ENCODE results near the gene ARHGAP26.
"Not testable (repeated sequence)": the region's sequence is repeated elsewhere in the genome, so short reads cannot be mapped to it uniquely, and the experiment has no call there.

The ARHGAP26 gene

DNA sequence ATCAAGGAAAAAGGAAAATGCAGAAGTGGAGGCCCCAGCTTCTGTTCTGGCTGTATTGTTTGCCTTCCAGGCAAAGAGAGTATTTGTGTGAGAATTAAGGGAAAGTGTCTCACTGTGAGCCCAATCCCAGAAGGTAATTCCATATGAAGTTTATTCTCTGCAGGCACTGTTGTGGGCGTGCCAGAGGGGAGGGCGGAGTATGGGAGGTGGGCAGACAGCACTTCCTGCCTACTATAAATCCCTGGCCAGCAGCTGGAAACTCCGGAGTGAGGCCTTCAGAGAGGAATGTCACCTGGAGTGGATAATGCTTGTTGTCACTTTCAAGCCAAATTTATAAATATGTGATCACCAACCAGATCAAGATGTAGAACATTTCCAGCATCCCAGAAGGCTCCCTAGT is 209.5 kb downstream of the ARHGAP26 start:
- DNase-seq (ENCODE audit: low read depth in 2 of 2, low spot score in 1 of 2): no peak

DNA sequence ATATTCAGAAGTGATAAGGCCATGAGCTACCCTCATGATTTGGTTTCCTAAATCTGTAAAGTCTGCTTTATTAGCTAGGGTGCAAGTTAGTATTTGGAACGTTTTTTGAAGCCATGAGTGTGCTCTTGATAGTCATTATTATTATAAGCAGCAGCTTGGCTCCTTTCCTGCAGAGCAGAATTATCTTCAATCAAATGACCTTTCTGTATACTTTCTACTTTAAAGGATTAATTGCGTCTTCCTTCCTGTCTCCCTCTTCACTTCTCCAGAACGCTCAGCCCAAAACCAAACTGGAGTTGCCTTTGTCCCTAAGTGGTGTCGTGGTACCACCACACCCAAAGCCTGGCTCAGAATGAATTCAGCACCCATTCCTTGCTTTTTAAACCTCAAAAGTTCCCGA is 211.3 kb downstream of the ARHGAP26 start:
- DNase-seq (ENCODE audit: low read depth in 2 of 2, low spot score in 1 of 2): no peak

GRCh38 chr5:142981886-142982820 is 212.0 kb downstream of the ARHGAP26 start:
- no peak for DNase-seq (ENCODE audit: low read depth in 2 of 2, low spot score in 1 of 2)

DNA sequence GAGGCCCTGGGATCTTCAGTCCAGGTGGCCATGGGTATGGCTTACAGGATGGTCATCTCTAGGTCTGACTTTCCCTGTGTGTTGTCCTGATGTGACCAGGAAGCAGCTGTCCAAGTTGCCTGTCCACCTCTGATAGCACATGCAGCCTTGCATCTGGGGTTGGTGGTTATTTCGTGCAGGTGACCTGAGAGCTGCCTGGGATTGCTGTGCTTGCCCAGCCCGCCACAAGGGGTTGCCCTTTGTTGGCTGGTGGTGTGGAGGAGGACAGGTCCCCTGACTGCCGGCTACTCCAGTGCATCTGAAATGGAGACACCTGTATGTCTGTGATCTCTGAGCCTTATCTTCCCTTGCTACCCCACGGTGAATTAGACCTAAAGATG is 212.6 kb downstream of the ARHGAP26 start:
- no peak for DNase-seq (ENCODE audit: low read depth in 2 of 2, low spot score in 1 of 2)

DNA sequence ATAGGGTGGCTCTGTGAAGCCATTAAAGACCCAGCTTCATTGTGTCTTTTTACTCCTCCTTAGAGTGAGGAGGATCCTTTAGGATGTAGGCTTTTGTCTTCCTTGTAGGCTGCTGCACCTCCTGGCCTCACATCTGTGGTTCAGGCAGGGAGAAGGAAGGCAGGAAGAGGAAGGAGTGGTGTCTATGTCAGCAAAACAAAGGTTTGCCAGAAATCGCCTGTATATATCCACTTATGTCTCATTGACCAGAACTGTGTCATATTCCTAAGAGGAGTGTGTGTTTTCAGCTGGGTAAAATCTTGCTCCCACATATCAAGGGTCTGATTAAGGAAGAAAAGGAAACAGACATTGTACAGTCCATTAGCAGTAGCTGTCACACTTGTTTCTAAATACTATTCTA is 213.8 kb downstream of the ARHGAP26 start:
- no peak for DNase-seq (ENCODE audit: low read depth in 2 of 2, low spot score in 1 of 2)

DNA sequence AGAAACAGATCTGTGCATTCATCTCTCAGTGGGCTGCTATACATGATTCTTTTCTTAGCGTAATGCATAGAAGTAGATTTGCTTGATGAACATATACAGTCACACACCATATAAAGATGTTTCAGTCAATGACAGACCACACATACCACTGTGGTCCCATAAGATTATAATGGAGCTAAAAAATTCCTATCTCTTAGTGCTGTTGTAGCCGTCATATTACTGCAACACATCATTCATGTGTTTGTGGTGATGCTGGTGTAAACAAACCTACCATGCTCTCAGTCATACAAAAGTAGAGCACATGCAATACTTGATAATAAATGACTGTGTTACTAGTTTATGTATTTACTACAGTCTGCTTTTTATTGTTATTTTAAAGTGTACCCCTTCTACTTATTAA is 214.3 kb downstream of the ARHGAP26 start:
- DNase-seq (ENCODE audit: low read depth in 2 of 2, low spot score in 1 of 2): no peak

DNA sequence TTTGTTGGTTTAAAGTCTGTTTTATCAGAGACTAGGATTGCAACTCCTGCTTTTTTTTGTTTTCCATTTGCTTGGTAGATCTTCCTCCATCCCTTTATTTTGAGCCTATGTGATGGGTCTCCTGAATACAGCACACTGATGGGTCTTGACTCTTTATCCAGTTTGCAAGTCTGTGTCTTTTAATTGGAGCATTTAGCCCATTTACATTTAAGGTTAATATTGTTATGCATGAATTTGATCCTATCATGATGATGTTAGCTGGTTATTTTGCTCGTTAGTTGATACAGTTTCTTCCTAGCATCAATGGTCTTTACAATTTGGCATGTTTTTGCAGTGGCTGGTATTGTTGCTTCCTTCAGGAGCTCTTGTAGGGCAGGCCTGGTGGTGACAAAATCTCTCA is 219.1 kb downstream of the ARHGAP26 start:
- not testable (repeated sequence) for DNase-seq (ENCODE audit: low read depth in 2 of 2, low spot score in 1 of 2)

GRCh38 chr5:142990073-142990472 is 219.9 kb downstream of the ARHGAP26 start:
- not testable (repeated sequence) for DNase-seq (ENCODE audit: low read depth in 2 of 2, low spot score in 1 of 2)

GRCh38 chr5:142994218-142994617 is 224.0 kb downstream of the ARHGAP26 start:
- no peak for DNase-seq (ENCODE audit: low read depth in 2 of 2, low spot score in 1 of 2)

DNA sequence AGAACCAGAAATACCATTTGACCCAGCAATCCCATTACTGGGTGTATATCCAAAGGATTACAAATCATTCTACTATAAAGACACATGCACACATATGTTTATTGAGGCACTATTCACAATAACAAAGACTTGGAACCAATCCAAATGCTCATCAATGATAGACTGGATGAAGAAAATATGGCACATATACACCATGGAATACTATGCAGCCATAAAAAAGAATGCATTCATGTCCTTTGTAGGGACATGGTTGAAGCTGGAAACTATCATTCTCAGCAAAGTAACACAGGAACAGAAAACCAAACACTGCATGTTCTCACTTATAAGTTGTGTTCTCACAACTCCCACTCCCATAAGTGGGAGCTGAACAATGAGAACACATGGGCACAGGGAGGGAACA is 225.4 kb downstream of the ARHGAP26 start:
- not testable (repeated sequence) for DNase-seq (ENCODE audit: low read depth in 2 of 2, low spot score in 1 of 2)

DNA sequence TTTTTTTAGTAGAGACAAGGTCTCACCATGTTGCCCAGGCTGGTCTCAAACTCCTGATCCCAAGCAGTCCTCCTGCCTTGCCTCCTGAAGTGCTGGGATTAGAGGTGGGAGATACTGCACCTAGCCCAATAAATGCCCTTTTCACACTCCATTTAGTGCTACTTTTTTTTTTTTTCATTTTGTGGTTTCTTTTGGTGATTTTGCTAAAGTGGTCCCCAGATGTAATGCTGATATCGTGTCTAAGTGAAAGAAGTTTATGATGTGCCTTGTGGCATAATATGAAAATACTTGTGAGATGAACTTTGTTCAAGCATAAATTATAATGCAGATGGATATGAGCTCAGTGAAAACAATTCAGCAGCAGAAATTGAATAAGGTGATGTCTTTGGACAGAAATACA is 227.4 kb downstream of the ARHGAP26 start:
- DNase-seq (ENCODE audit: low read depth in 2 of 2, low spot score in 1 of 2): no peak

- no peak for DNase-seq (ENCODE audit: low read depth in 2 of 2, low spot score in 1 of 2)
Measured at GRCh38 chr5:142998316-142999020, 228.3 kb downstream of the ARHGAP26 start.

- not testable (repeated sequence) for DNase-seq (ENCODE audit: low read depth in 2 of 2, low spot score in 1 of 2)
Measured at GRCh38 chr5:143000551-143000950, 230.4 kb downstream of the ARHGAP26 start.

GRCh38 chr5:143001764-143002351 is 231.7 kb downstream of the ARHGAP26 start:
- no peak for DNase-seq (ENCODE audit: low read depth in 2 of 2, low spot score in 1 of 2)

DNA sequence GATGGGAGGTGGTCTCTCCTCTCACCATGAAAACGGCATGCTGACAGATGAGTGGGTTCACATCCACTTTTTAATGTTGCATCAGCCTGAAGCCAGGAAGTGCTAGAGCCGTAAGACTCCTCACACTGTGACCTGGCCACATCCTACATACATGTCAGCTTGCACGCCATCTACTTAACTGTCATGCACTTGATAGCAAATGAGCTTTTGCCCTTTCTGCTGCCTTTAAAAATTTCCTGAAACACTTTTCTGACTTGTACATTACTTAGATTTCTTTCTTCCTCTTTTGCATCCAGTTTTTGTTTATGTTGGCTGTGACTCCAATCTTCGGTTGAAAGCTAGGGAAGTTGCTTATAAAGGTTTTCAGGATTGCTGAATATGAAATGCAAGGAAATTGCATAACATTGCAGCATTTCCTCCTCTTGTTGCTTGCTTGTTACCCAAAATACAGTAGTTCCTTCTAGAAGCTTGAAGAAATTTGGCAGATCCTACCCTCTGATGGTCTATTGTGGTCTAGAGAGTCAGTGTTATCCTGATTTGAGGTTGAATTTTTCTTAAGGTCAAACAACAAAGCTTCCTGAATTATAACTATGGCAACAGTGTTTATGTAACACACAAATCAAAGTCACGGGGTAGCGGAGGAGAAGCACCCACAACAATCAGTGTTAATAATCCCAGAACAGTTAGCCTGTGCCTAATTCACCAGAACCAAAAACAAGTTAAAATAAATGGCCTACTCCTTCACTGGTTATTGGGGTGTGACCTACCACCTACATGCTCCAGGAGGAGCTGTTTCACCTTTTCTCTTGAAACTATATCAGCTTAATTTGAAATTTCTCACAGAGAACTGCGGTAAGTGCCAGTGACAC is 232.5 kb downstream of the ARHGAP26 start:
- peak; percentile 28 to 43 for DNase-seq (ENCODE audit: low read depth in 2 of 2, low spot score in 1 of 2)

DNA sequence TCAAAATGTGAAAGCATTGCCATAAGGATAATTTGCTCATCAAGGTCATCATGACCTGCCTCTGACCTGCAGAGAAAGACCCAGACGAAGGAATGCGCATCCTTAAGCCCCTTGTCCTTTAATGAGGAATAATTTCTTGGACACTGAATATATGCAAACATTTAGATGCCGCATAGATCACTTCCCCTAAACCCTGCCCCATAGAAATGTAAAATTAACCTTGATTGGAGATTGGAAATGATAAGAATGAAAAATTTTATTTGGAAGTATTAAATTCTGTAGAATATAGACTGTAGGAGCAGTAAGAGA is 233.1 kb downstream of the ARHGAP26 start:
- no peak for DNase-seq (ENCODE audit: low read depth in 2 of 2, low spot score in 1 of 2)

GRCh38 chr5:143004361-143005145 is 234.4 kb downstream of the ARHGAP26 start:
- no peak for DNase-seq (ENCODE audit: low read depth in 2 of 2, low spot score in 1 of 2)

DNA sequence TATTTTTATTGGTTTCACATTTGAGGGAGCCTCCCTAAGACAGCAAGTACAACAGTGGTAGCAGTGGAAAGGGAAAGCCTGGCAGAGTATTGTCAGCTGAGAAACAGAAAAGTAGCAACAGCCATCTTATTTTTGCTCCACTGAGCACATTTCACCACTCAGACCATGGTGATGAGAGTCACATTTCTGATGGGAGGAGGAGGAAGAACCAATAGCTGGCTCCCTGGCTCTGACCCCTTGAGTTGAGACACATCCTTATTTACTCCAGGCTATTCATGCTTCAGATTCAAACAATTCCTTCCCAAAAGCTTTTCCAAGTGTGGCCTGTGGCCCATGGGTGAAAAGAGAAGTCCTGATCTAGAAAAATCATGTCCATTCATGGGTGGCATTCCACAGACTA is 236.3 kb downstream of the ARHGAP26 start:
- DNase-seq (ENCODE audit: low read depth in 2 of 2, low spot score in 1 of 2): no peak

- DNase-seq (ENCODE audit: low read depth in 2 of 2, low spot score in 1 of 2): no peak
Measured at GRCh38 chr5:143008032-143008431, 237.9 kb downstream of the ARHGAP26 start.

GRCh38 chr5:143008809-143009521 is 238.8 kb downstream of the ARHGAP26 start:
- DNase-seq (ENCODE audit: low read depth in 2 of 2, low spot score in 1 of 2): peak; percentile 53 to 70
